ENCODE measurements around the gene CTSE.

DNA sequence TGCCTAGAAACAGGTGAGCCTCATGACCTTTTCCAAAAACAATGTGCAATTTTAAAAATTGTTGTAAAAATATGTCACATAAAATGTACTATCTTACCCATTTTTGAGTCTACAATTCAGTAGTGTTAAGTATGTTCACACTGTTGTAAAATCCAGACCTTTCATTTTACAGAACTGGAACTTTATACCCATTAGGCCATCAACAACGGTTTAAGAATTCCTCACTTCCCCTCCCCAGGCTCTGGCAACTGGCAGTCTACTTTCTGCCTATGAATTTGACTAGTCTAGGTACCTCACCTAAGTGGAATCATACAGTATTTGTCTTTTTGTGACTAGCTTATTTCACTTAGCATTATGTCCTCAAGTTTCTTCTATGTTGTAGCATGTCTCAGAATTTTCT is 8.6 kb downstream of the CTSE start:
- TF ChIP-seq, protein P1, sequence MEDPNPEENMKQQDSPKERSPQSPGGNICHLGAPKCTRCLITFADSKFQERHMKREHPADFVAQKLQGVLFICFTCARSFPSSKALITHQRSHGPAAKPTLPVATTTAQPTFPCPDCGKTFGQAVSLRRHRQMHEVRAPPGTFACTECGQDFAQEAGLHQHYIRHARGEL (CRISPR knock-in tag; IDR thresholded peaks at IDR 0.05), result no peak
- no peak for TF ChIP-seq CREBL2 (CRISPR knock-in tag; IDR thresholded peaks at IDR 0.05; ENCODE audit: borderline replicate concordance)

Data from HepG2 (cell line).